Neural crest cell (in vitro differentiated cells): Measurements from ENCODE around the gene SCML1. TPM values are rescaled to one million over a fixed set of nuclear protein-coding genes. Genes with fewer than 3 reads are reported as not detected.

Source experiments
- DNase-seq: peaks from one replicate; pipeline ENCODE4 v3.0.0; 2021; ENCODE audit warnings: low read depth, mixed read lengths, low spot score
- H3K27ac Mint-ChIP-seq: one replicate; pipeline ENCODE4 v1.8.0; 2021; ENCODE audit warnings: mild to moderate bottlenecking, mixed read lengths; ENCODE audit not compliant: unreplicated experiment
- H3K27me3 Mint-ChIP-seq: 2 replicates; pipeline ENCODE4 v1.8.0; 2021; ENCODE audit warnings: low read depth, mild to moderate bottlenecking, mixed read lengths
- H3K36me3 Mint-ChIP-seq: 2 replicates; pipeline ENCODE4 v1.8.0; 2021; ENCODE audit warnings: low read depth, mild to moderate bottlenecking, mixed read lengths
- H3K4me1 Mint-ChIP-seq: 2 replicates; pipeline ENCODE4 v1.8.0; 2021; ENCODE audit warnings: mixed read lengths
- H3K4me3 Mint-ChIP-seq: one replicate; pipeline ENCODE4 v1.8.0; 2021; ENCODE audit warnings: mild to moderate bottlenecking, mixed read lengths
- H3K9me3 Mint-ChIP-seq: 2 replicates; pipeline ENCODE4 v1.8.0; 2021; ENCODE audit warnings: mixed read lengths
- total RNA-seq: library from RNA; stranded (reverse); gene quantifications from 2 replicates; pipeline ENCODE4 v1.2.1, GENCODE V29; 2021
- TF ChIP-seq, protein P1 (sequence below): fragments of 200-600 bp; sonication (generic); conservative IDR thresholded peaks from 2 replicates; pipeline ENCODE4 v1.5.0; 2021; ENCODE audit warnings: antibody characterized with exemption, mild to moderate bottlenecking

Gene SCML1
- total RNA-seq, 1 donor from 2014 or later, result 17.1 TPM

DNA sequence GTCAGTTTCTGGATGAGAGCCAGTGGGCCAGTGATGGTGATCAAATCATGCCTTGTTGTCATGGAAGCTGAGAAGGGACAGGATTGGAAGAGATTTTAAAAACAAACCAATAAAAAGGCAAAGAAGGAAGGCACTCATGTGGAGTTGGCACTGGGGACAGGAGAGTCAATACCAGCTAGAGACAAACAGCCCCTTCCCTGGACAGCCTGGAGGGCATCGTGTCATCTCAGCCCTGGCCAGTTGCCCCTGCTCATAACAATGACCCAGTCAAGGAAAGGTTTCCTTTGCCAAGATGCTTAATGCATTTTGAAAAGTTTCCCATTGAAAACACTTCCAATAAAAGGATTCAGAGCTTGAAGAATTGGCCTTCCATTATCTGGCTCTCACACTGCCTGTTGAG lies 55.5 kb downstream of the SCML1 start:
- Mint-ChIP-seq H3K27ac (no peak overlapping the region), H3K27me3 (no peaks in the 10 kb centered on the region)

DNA sequence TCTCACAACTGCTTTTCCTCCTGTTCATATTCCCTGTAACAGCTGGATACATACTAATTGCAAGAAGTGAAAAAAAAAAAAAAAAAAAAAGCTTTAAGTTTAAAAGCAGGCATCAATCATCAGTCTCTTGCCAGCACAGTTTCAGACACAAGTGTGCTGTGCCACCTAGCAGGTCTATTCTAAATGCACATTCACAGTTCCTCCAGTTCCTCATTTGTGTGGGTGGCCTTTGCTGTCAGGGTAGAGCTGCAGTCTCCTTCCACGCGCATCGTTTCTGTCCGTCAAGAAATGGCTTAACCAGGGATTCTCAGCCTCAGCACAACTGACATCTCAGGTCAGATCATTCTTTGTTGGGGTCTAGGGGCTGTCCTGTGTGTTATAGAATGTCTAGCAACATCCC lies 61.6 kb downstream of the SCML1 start:
- no peaks in the 10 kb centered on the region for H3K27me3 Mint-ChIP-seq
- no peak overlapping the region for H3K27ac Mint-ChIP-seq
- no peaks in the 10 kb centered on the region for H3K9me3 Mint-ChIP-seq
- no peak for DNase-seq
- no peaks in the 10 kb centered on the region for H3K36me3 Mint-ChIP-seq
- TF ChIP-seq, protein P1, sequence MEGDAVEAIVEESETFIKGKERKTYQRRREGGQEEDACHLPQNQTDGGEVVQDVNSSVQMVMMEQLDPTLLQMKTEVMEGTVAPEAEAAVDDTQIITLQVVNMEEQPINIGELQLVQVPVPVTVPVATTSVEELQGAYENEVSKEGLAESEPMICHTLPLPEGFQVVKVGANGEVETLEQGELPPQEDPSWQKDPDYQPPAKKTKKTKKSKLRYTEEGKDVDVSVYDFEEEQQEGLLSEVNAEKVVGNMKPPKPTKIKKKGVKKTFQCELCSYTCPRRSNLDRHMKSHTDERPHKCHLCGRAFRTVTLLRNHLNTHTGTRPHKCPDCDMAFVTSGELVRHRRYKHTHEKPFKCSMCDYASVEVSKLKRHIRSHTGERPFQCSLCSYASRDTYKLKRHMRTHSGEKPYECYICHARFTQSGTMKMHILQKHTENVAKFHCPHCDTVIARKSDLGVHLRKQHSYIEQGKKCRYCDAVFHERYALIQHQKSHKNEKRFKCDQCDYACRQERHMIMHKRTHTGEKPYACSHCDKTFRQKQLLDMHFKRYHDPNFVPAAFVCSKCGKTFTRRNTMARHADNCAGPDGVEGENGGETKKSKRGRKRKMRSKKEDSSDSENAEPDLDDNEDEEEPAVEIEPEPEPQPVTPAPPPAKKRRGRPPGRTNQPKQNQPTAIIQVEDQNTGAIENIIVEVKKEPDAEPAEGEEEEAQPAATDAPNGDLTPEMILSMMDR, result no peak
- H3K4me1 Mint-ChIP-seq, result peaks cover 21% of the 10 kb centered on the region
- H3K4me3 Mint-ChIP-seq, result no peak overlapping the region

More for the DNA sequence above, 55.5 kb downstream of the SCML1 start:
- DNase-seq, result no peak
- TF ChIP-seq, protein P1, result no peak
- Mint-ChIP-seq H3K4me1 (peaks cover 3% of the 10 kb centered on the region), H3K4me3 (no peak overlapping the region), H3K36me3 (peaks cover 2% of the 10 kb centered on the region), H3K9me3 (peaks cover 10% of the 10 kb centered on the region)

DNA sequence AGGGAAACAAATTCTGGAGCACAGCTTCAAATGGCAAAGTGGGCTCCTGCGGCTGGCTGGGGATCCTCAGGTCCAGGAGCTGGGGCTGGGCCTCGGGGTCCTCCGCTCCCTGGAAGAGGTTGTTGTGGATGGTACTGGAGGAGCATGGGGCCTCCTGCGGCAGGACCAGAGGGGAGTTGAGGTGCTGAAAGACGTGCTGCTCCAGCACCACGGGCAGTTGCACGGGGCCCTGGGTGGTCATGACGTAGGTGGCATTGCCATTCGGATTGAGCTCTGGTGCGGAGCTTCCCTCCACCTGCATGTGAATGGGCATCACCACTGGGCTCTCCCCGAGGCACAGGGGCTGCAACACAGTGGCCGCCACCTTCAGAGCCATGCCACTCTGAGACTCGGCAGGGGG lies 64.1 kb downstream of the SCML1 start:
- Mint-ChIP-seq H3K27me3 (no peaks in the 10 kb centered on the region), H3K36me3 (no peaks in the 10 kb centered on the region), H3K4me3 (no peak overlapping the region), H3K9me3 (no peaks in the 10 kb centered on the region), H3K4me1 (peaks cover 21% of the 10 kb centered on the region), H3K27ac (no peak overlapping the region)
- TF ChIP-seq, protein P1, result no peak
- no peak for DNase-seq

DNA sequence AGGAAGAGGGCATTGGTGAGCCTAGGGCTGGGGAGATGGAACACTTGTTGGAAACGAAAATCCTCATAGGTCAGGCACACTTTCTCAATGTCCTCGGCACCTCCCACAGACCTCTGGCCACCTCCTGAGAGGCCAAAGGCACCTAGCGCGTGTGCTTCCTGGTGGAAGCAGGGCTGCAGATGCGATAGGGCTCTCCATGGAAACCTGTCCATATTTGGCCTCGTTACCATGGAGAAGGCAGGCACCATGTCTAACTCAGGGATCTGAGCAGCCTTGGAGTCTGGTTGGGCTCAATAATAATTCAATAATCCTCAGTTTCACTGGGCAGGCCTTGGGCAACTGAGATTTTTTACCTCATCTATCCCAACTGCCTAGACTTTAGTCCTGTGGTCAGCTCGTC lies 65.5 kb downstream of the SCML1 start:
- Mint-ChIP-seq H3K36me3 (no peaks in the 10 kb centered on the region), H3K4me3 (no peak overlapping the region), H3K27ac (no peak overlapping the region), H3K27me3 (no peaks in the 10 kb centered on the region), H3K9me3 (no peaks in the 10 kb centered on the region), H3K4me1 (peaks cover 21% of the 10 kb centered on the region)
- DNase-seq, result peak; percentile 16
- TF ChIP-seq, protein P1, result no peak

DNA sequence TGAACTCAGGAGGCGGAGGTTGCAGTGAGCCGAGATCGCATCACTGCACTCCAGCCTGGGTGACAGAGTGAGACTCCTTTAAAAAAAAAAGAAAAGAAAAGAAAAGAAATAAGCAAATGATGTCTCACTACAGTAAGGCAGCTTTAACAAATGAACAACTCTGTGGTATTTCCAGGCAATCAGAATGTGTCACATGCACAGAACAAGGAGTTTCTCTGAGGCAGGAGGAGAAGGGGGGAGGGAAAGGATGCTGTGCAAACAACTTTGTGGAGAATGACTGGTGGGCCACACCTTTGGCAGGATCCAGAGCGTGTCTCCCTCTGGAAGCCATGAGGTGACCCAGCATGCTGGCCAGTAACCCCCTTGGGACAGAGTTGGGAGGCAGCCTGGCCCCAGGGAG lies 66.2 kb downstream of the SCML1 start:
- H3K27me3 Mint-ChIP-seq, result no peaks in the 10 kb centered on the region
- peaks cover 18% of the 10 kb centered on the region for H3K4me1 Mint-ChIP-seq
- TF ChIP-seq, protein P1, result no peak
- H3K9me3 Mint-ChIP-seq, result peaks cover under 1% of the 10 kb centered on the region
- DNase-seq, result no peak
- no peak overlapping the region for H3K27ac Mint-ChIP-seq
- no peak overlapping the region for H3K4me3 Mint-ChIP-seq
- H3K36me3 Mint-ChIP-seq, result no peaks in the 10 kb centered on the region

Other genes starting within 250 kb of the SCML1 start
- gene RAI2, start 123.8 kb downstream of the SCML1 start, total RNA-seq, result 0.63 and 0.77 TPM in 2 replicates